HG03135 (cell line): ENCODE measurements around the gene RASSF4.

Experiments
- ATAC-seq: cut with Tn5 transposase; IDR thresholded peaks from one replicate; pipeline ENCODE4 v1.9.1; 2021; ENCODE audit warnings: mild to moderate bottlenecking, moderate library complexity; ENCODE audit not compliant: unreplicated experiment

Gene RASSF4

GRCh38 chr10:44927352-44927751 lies 32.2 kb upstream of the RASSF4 start:
- ATAC-seq: no peak

- ATAC-seq: no peak
Observed at GRCh38 chr10:44928462-44928861, 31.1 kb upstream of the RASSF4 start.

GRCh38 chr10:44929356-44930255 lies 30.0 kb upstream of the RASSF4 start:
- no peak for ATAC-seq

GRCh38 chr10:44930904-44931620 lies 28.5 kb upstream of the RASSF4 start:
- no peak for ATAC-seq

- ATAC-seq: no peak
Observed at GRCh38 chr10:44931621-44932516, 27.7 kb upstream of the RASSF4 start.

- ATAC-seq: peak; percentile 94
Observed at GRCh38 chr10:44932517-44933450, 26.8 kb upstream of the RASSF4 start.

GRCh38 chr10:44933451-44934321 lies 25.9 kb upstream of the RASSF4 start:
- no peak for ATAC-seq

GRCh38 chr10:44934416-44935200 lies 25.0 kb upstream of the RASSF4 start:
- no peak for ATAC-seq

- no peak for ATAC-seq
Observed at GRCh38 chr10:44935201-44935965, 24.2 kb upstream of the RASSF4 start.

- ATAC-seq: no peak
Observed at GRCh38 chr10:44935966-44936295, 23.7 kb upstream of the RASSF4 start.

GRCh38 chr10:44936314-44936975 lies 23.2 kb upstream of the RASSF4 start:
- ATAC-seq: no peak

GRCh38 chr10:44937196-44938005 lies 22.2 kb upstream of the RASSF4 start:
- ATAC-seq: no peak

GRCh38 chr10:44938956-44939355 lies 20.6 kb upstream of the RASSF4 start:
- ATAC-seq: no peak

- ATAC-seq: no peak
Observed at GRCh38 chr10:44939691-44940401, 19.8 kb upstream of the RASSF4 start.

- ATAC-seq: no peak
Observed at GRCh38 chr10:44944354-44944753, 15.2 kb upstream of the RASSF4 start.

GRCh38 chr10:44946205-44946604 lies 13.4 kb upstream of the RASSF4 start:
- ATAC-seq: peak; percentile 59
